Measurements from ENCODE around the gene PAIP2B. TPM values are rescaled to one million over a fixed set of nuclear protein-coding genes. Genes with fewer than 3 reads are reported as not detected.
"Not testable (repeated sequence)": the region's sequence is repeated elsewhere in the genome, so short reads cannot be mapped to it uniquely, and the experiment has no call there.

Gene PAIP2B
- total RNA-seq, 1 donor from 2014 or later, result 7.7 TPM

- H3K4me3 ChIP-seq, result no peak overlapping the region
- DNase-seq (no peak), ATAC-seq (no peak)
- H3K27me3 ChIP-seq (ENCODE audit: low read depth), result no peaks in the 10 kb centered on the region
- intact Hi-C loops (cut with DNase I), result no loop called here
- no peaks in the 10 kb centered on the region for H3K36me3 ChIP-seq
- H3K9me3 ChIP-seq, result no peaks in the 10 kb centered on the region
- no peak for TF ChIP-seq CTCF (IDR thresholded peaks at IDR 0.05)
- no peaks in the 10 kb centered on the region for H3K4me1 ChIP-seq
- no peak overlapping the region for H3K27ac ChIP-seq
Observed at GRCh38 chr2:71244302-71244660, 17.4 kb upstream of the PAIP2B start.

GRCh38 chr2:71243634-71244301, 16.9 kb upstream of the PAIP2B start:
- Histone ChIP-seq H3K9me3 (no peaks in the 10 kb centered on the region), H3K4me1 (no peaks in the 10 kb centered on the region), H3K36me3 (no peaks in the 10 kb centered on the region), H3K27me3 (ENCODE audit: low read depth) (no peaks in the 10 kb centered on the region), H3K4me3 (no peak overlapping the region), H3K27ac (no peak overlapping the region)
- TF ChIP-seq CTCF (IDR thresholded peaks at IDR 0.05), result no peak
- DNase-seq (no peak), ATAC-seq (no peak)
- intact Hi-C loops (cut with DNase I), result no loop called here

- no peak for TF ChIP-seq CTCF (IDR thresholded peaks at IDR 0.05)
- ATAC-seq (no peak), DNase-seq (no peak)
- Histone ChIP-seq H3K36me3 (no peaks in the 10 kb centered on the region), H3K4me3 (no peak overlapping the region), H3K9me3 (no peaks in the 10 kb centered on the region), H3K27me3 (ENCODE audit: low read depth) (no peaks in the 10 kb centered on the region), H3K27ac (no peak overlapping the region), H3K4me1 (no peaks in the 10 kb centered on the region)
- intact Hi-C loops (cut with DNase I), result no loop called here
Observed at GRCh38 chr2:71240794-71241193, 13.9 kb upstream of the PAIP2B start.

- Histone ChIP-seq H3K27me3 (ENCODE audit: low read depth) (no peaks in the 10 kb centered on the region), H3K4me3 (no peak overlapping the region), H3K36me3 (no peaks in the 10 kb centered on the region), H3K27ac (no peak overlapping the region), H3K4me1 (no peaks in the 10 kb centered on the region), H3K9me3 (no peaks in the 10 kb centered on the region)
- DNase-seq (no peak), ATAC-seq (no peak)
- no peak for TF ChIP-seq CTCF (IDR thresholded peaks at IDR 0.05)
- intact Hi-C loops (cut with DNase I), result no loop called here
Observed at GRCh38 chr2:71238089-71238488, 11.2 kb upstream of the PAIP2B start.

- DNase-seq (no peak), ATAC-seq (no peak)
- Histone ChIP-seq H3K36me3 (no peaks in the 10 kb centered on the region), H3K4me1 (no peaks in the 10 kb centered on the region), H3K27me3 (ENCODE audit: low read depth) (no peaks in the 10 kb centered on the region), H3K4me3 (no peak overlapping the region), H3K27ac (no peak overlapping the region), H3K9me3 (no peaks in the 10 kb centered on the region)
- intact Hi-C loops (cut with DNase I), result no loop called here
- no peak for TF ChIP-seq CTCF (IDR thresholded peaks at IDR 0.05)
Observed at GRCh38 chr2:71235930-71236587, 9.2 kb upstream of the PAIP2B start.

GRCh38 chr2:71233072-71233471, 6.2 kb upstream of the PAIP2B start:
- H3K27me3 ChIP-seq (ENCODE audit: low read depth); H3K36me3 ChIP-seq; H3K9me3 ChIP-seq; H3K4me3 ChIP-seq; intact Hi-C loops (cut with DNase I); H3K27ac ChIP-seq; H3K4me1 ChIP-seq; ATAC-seq; DNase-seq: not testable (repeated sequence)
